ENCODE data around the gene CFAP210.
"Not testable (repeated sequence)": the region's sequence is repeated elsewhere in the genome, so short reads cannot be mapped to it uniquely, and the experiment has no call there.

Gene CFAP210

DNA sequence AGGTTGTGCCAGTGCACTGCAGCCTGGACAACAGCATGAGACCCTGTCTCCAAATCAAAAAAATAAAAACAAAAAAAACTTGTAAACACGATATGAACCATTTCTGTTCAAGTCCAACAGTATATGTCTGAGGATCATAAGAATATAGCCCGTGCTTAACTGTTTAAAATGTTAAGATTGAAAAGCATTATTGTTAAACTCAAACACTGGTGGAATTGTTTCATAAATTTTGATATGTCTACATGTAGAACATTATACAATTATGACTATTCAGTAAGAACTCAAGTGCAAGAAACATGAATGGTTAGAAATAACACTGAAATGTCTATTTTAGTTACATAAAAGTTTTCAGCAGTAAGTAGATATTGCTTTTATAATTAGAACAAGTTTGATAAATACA, 80.3 kb downstream of the CFAP210 start:
- DNase-seq: no peak

GRCh38 chr2:169609264-169609663, 84.9 kb downstream of the CFAP210 start:
- DNase-seq: no peak

- no peak for DNase-seq
Measured at GRCh38 chr2:169599568-169599967, 94.6 kb downstream of the CFAP210 start.

- DNase-seq: no peak
Measured at GRCh38 chr2:169598982-169599381, 95.2 kb downstream of the CFAP210 start.

- not testable (repeated sequence) for DNase-seq
Measured at GRCh38 chr2:169596546-169596945, 97.7 kb downstream of the CFAP210 start.
